ENCODE data around the gene ARHGAP9.

The ARHGAP9 gene

DNA sequence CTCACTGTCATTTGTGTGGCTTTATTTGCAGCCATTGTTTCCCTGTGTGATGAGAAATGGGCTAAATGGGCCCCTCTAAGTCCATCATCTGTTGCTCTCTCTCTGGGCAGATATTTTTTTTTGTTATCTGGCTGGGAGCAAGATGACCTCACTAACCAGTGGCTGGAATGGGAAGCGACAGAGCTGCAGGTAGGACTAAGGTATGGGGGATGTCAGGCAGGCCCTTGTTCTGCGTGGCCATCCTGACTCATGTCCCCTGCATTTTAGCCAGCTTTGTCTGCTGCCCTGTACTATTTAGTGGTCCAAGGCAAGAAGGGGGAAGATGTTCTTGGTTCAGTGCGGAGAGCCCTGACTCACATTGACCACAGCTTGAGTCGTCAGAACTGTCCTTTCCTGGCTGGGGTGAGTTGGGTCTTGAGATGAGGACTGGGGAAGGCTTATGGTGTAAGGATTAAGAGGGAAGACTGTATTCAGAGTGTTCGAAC lies 9.5 kb upstream of the ARHGAP9 start:
- peak overlapping the region; percentile 99 for H3K4me3 ChIP-seq (ENCODE audit: control insufficient read depth, low read depth, low read length)
- TF ChIP-seq, protein P1, sequence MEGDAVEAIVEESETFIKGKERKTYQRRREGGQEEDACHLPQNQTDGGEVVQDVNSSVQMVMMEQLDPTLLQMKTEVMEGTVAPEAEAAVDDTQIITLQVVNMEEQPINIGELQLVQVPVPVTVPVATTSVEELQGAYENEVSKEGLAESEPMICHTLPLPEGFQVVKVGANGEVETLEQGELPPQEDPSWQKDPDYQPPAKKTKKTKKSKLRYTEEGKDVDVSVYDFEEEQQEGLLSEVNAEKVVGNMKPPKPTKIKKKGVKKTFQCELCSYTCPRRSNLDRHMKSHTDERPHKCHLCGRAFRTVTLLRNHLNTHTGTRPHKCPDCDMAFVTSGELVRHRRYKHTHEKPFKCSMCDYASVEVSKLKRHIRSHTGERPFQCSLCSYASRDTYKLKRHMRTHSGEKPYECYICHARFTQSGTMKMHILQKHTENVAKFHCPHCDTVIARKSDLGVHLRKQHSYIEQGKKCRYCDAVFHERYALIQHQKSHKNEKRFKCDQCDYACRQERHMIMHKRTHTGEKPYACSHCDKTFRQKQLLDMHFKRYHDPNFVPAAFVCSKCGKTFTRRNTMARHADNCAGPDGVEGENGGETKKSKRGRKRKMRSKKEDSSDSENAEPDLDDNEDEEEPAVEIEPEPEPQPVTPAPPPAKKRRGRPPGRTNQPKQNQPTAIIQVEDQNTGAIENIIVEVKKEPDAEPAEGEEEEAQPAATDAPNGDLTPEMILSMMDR (conservative IDR thresholded peaks at IDR 0.05; ENCODE audit: control insufficient read depth, insufficient read depth, low read depth, low read length): no peak

GRCh38 chr12:57488402-57489156 lies 8.9 kb upstream of the ARHGAP9 start:
- peak overlapping the region; percentile 99 for H3K4me3 ChIP-seq (ENCODE audit: control insufficient read depth, low read depth, low read length)
- TF ChIP-seq, protein P1 (conservative IDR thresholded peaks at IDR 0.05; ENCODE audit: control insufficient read depth, insufficient read depth, low read depth, low read length): no peak
- DNase-seq (ENCODE audit: low read depth): peak; percentile 18

More for the DNA sequence above, 9.5 kb upstream of the ARHGAP9 start:
- peak; percentile 62 for DNase-seq (ENCODE audit: low read depth)

DNA sequence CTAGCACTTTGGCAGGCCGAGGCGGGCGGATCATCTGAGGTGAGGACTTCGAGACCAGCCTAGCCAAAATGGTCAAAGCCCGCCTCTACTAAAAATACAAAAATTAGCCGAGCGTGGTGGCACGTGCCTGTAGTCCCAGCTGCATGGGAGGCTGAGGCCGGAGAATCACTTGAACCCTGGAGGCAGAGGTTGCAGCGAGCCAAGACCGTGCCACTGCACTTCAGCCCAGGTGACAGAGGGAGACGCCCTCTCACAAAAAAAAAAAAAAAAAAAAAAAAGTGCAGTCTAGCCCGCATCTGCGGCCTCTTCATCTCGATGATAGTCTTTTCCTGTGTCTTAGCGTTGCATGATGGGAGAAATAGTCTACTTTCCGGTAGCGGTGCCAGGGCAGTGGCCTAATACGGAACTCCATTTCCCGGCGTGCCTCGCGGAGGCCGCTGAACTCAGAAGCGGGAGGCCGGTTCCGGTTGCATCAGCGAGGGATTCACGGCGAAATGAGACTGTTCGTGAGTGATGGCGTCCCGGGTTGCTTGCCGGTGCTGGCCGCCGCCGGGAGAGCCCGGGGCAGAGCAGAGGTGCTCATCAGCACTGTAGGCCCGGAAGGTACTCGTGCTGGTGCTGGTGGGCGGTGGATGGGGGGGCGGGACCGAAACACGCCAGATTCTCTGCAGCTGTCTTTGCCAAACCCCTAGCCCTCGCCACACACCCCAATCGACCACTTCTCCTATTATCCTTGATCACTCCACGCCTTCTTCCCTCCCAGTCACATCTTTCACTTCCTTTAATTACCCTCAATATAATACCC lies 8.1 kb upstream of the ARHGAP9 start, which contains the start of gene MARS1:
Gene MARS1, plus strand, starts transcription at position 472 of the 805 bp plus-strand sequence. Its CDS starts 23 bp downstream, at position 495.
- TF ChIP-seq, protein P1 (conservative IDR thresholded peaks at IDR 0.05; ENCODE audit: control insufficient read depth, insufficient read depth, low read depth, low read length): no peak
- peak within 1 kb of the TSS; percentile 99 for H3K4me3 ChIP-seq (ENCODE audit: control insufficient read depth, low read depth, low read length)
- DNase-seq (ENCODE audit: low read depth): peak; percentile 95

DNA sequence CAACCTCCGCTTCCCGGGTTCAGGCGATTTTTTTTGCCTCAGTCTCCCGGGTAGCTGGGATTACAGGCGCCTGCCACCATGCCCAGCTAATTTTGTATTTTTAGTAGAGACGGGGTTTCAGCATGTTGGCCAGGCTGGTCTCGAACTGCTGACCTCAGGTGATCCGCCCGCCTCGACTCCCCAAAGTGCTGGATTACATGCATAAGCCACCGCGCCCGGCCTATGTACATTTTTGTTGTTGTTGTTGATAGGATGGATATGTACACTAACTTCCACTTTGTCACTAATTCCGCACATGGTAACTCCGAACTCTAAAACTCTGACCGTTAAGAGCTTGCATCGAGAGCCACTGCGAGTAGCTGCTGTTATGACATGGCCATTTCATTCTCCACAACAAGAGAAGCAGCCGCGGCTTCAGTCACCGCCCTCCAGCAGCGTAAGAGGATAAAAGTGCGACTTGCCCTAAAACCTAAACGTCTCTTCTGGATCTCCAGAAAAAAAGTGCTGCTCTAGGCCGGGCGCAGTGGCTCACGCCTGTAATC lies 7.5 kb upstream of the ARHGAP9 start:
- TF ChIP-seq, protein P1 (conservative IDR thresholded peaks at IDR 0.05; ENCODE audit: control insufficient read depth, insufficient read depth, low read depth, low read length): no peak
- DNase-seq (ENCODE audit: low read depth): no peak

GRCh38 chr12:57485695-57486094 lies 6.0 kb upstream of the ARHGAP9 start:
- no peak overlapping the region for H3K4me3 ChIP-seq (ENCODE audit: control insufficient read depth, low read depth, low read length)
- no peak for DNase-seq (ENCODE audit: low read depth)
- TF ChIP-seq, protein P1 (conservative IDR thresholded peaks at IDR 0.05; ENCODE audit: control insufficient read depth, insufficient read depth, low read depth, low read length): no peak

More for the DNA sequence above, 7.5 kb upstream of the ARHGAP9 start:
- H3K4me3 ChIP-seq (ENCODE audit: control insufficient read depth, low read depth, low read length): peak overlapping the region; percentile 99

- DNase-seq (ENCODE audit: low read depth): no peak
- H3K4me3 ChIP-seq (ENCODE audit: control insufficient read depth, low read depth, low read length): no peak overlapping the region
- TF ChIP-seq, protein P1 (conservative IDR thresholded peaks at IDR 0.05; ENCODE audit: control insufficient read depth, insufficient read depth, low read depth, low read length): no peak
These were observed 3.8 kb upstream of the ARHGAP9 start for GRCh38 chr12:57483466-57483865.
